IPS-18a (cell line): ENCODE results near the gene COPB2.

Source experiments
- H3K27ac ChIP-seq: one replicate; pipeline ENCODE4 v1.5.1; 2013; ENCODE audit warnings: low read length
- H3K27me3 ChIP-seq: one replicate; pipeline ENCODE4 v1.6.1; 2013; ENCODE audit warnings: mild to moderate bottlenecking, low read length; ENCODE audit not compliant: control insufficient read depth, insufficient read depth
- H3K36me3 ChIP-seq: one replicate; pipeline ENCODE4 v1.6.1; 2013; ENCODE audit warnings: low read depth, low read length; ENCODE audit not compliant: control insufficient read depth
- H3K4me1 ChIP-seq: one replicate; pipeline ENCODE4 v1.6.1; 2013; ENCODE audit warnings: low read depth, low read length; ENCODE audit not compliant: control insufficient read depth
- H3K4me3 ChIP-seq: one replicate; pipeline ENCODE4 v1.5.1; 2013; ENCODE audit warnings: low read length
- H3K9ac ChIP-seq: one replicate; pipeline ENCODE4 v1.6.1; 2013; ENCODE audit warnings: mild to moderate bottlenecking, low read length, moderate library complexity
- H3K9me3 ChIP-seq: one replicate; pipeline ENCODE4 v1.6.1; 2013; ENCODE audit warnings: low read depth, low read length; ENCODE audit not compliant: control insufficient read depth

The COPB2 gene

DNA sequence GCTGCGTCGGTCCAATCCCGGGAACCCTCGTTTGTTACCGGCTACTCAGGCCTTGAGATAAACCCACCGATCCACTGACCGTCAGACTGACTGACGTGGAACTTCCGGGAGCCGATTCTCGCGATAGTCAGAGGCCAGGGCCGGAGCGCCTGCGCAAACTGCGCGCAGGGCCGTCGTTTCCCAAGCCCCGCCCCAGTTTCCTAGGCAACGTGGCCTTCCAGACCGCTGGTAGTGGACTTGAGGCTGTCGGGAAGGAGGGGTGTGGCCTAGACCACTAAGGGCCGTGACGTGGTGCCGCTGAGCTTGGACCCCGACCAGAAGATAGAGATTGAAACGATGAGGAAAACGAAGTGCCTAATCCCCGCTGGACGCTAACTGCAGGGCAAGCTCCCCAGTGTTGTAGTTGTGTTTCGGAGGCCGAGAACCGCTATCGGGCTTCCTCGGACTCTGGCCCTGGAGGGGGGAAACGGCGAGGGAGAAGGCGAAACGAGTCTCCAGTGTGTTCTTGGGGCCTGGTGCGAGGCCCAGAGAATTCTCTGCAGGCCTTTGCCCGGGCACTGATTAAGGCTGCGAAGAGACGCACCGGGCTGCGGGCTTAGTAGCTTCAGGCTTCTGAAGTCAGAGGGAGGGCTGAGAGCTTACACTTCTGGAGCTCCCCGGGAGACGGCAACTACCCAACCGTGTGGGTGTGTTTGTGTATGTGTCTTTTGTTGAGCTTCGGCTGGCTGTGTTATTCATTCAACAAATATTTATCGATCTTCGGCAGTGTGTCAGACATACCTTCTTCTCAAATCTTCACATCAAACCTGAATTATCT, at the start of gene COPB2:
TSS of gene COPB2 (minus strand) at position 96 of the 817 bp plus-strand sequence. CDS start 97 bp downstream, outside the sequence.
- Histone ChIP-seq H3K36me3 (no peaks in the 10 kb centered on the region), H3K27ac (peak within 1 kb of the TSS; percentile 96), H3K4me1 (peaks cover 5% of the 10 kb centered on the region), H3K27me3 (no peaks in the 10 kb centered on the region), H3K9ac (peak within 1 kb of the TSS; percentile 97), H3K4me3 (peak within 1 kb of the TSS; percentile 99), H3K9me3 (no peaks in the 10 kb centered on the region)

DNA sequence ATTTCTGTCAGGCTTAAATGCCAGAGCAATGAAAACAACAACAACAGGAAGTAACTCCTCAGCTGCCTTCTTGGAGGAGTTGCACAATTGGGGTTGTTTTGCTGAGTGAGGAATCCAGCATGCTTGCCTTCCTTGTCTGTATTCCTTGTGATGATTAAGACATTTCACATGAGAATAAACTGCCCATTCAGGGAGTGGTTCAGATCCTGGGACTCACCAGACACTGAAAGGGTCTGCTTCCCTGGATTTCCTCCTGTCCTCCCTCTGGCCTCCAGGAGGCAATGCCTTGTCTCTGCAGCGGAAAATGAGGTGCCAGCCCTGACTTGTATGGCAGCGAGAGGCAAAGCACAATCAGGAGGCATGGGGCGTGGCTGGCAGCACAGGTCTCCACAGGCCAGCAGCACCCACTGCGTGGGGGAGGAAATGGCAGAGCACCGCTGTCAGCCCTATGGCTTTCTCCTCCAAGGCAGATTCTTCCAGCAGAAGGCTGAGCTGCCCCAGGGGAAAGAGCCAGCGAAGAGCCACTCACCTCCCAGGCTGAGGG, 45.4 kb upstream of the COPB2 start:
- no peaks in the 10 kb centered on the region for H3K4me1 ChIP-seq
- H3K27me3 ChIP-seq = no peaks in the 10 kb centered on the region
- no peak overlapping the region for H3K9ac ChIP-seq
- no peak overlapping the region for H3K27ac ChIP-seq
- H3K36me3 ChIP-seq = no peaks in the 10 kb centered on the region
- no peaks in the 10 kb centered on the region for H3K9me3 ChIP-seq
- H3K4me3 ChIP-seq = no peak overlapping the region

DNA sequence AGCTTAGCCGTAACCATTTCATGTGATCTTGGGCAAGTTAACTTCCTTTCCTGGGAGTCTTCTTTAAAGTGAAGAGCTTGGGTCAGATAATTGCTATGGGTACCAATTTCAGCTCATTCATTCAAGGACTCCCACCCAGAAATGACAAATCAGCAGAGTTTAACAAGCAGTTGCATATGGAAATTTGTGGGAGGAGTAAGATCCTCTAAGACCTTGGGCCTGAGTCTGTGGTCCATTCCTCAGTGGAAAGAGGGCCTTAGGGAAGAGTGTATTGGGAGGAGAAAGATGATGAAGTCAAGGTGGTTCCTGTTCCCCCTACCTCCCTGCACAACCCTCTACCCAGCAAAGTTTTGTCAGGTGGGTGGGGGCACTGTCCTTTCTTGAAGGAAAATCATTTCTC, 44.8 kb upstream of the COPB2 start:
- no peak overlapping the region for H3K4me3 ChIP-seq
- H3K4me1 ChIP-seq = no peaks in the 10 kb centered on the region
- no peaks in the 10 kb centered on the region for H3K27me3 ChIP-seq
- no peak overlapping the region for H3K27ac ChIP-seq
- H3K9me3 ChIP-seq = no peaks in the 10 kb centered on the region
- H3K36me3 ChIP-seq = no peaks in the 10 kb centered on the region
- H3K9ac ChIP-seq = no peak overlapping the region

DNA sequence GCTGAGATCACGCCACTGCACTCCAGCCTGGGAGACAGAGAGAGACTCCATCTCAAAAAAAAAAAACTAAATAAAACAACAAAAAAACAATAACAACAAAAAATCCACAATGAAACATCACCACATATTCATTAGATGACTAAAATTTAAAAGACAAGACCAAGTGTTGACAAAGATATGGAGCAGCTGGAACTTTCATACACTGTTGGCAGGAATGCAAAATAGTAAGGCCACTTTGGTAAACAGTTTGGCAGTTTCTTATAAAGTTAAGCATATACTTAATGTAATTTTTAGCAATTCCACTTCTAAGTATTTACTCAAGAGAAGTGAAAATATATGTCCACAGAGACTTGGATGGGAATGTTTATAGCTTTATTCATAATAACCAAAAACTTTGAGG, 43.6 kb upstream of the COPB2 start:
- H3K4me3 ChIP-seq = no peak overlapping the region
- H3K9ac ChIP-seq = no peak overlapping the region
- H3K36me3 ChIP-seq = no peaks in the 10 kb centered on the region
- no peaks in the 10 kb centered on the region for H3K4me1 ChIP-seq
- H3K27me3 ChIP-seq = no peaks in the 10 kb centered on the region
- no peaks in the 10 kb centered on the region for H3K9me3 ChIP-seq
- no peak overlapping the region for H3K27ac ChIP-seq

DNA sequence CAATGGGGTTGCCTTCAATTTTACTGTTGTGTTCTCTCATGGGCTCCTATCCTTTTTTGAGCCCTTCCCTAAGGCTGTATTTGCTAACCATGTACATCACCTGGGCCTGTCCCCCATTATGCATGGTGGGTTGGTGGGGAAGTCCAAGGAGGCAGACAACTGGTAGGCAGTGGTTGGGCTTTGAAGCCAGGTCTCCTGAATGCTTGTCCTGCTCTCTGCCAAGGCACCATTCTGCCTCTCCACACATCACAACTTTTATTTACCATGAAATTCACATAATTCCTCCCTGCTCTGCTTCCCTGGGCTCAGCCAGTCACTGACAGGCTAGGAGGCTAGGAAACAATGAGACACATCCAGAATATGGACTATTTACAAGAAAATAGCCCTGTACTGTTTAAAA, 41.0 kb upstream of the COPB2 start:
- Histone ChIP-seq H3K9ac (no peak overlapping the region), H3K4me3 (no peak overlapping the region), H3K27me3 (no peaks in the 10 kb centered on the region), H3K9me3 (no peaks in the 10 kb centered on the region), H3K36me3 (no peaks in the 10 kb centered on the region), H3K27ac (no peak overlapping the region), H3K4me1 (no peaks in the 10 kb centered on the region)

DNA sequence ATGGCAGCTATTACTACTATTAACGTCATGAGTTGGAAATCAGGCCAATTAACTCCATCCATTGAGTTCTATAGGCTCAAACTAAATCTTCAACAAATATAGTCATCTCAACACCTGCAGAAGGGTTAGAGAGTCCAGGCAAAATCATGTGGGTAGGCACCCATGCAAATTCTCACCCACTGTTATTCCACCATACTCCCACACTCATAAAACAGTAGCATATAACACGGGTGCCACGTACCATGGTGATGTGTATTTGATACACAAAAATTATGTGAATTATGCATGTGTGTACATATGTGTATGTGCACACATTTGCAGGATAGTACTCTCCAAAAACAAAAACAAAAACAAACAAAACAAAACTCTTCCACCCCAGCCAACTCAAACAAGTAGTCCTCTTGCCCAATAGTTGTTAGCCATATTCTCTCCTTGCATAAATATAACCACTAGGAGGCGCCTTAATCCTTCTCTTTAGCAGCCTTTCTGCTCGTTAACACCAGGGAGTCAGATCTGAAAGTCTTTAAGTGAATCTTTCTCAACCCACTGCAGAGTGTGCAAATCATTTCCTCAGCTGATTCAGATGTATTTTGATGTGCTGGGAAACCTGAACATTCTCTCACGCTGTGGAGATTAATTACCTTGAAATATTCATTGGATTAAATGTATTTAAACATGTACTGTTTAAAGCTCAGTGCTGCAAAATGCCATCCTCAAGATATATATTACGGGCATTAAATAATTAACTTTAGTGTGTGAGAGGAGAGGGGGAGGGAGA, 38.0 kb upstream of the COPB2 start:
- no peaks in the 10 kb centered on the region for H3K9me3 ChIP-seq
- no peaks in the 10 kb centered on the region for H3K4me1 ChIP-seq
- H3K4me3 ChIP-seq = no peak overlapping the region
- no peaks in the 10 kb centered on the region for H3K36me3 ChIP-seq
- no peaks in the 10 kb centered on the region for H3K27me3 ChIP-seq
- H3K9ac ChIP-seq = no peak overlapping the region
- no peak overlapping the region for H3K27ac ChIP-seq

DNA sequence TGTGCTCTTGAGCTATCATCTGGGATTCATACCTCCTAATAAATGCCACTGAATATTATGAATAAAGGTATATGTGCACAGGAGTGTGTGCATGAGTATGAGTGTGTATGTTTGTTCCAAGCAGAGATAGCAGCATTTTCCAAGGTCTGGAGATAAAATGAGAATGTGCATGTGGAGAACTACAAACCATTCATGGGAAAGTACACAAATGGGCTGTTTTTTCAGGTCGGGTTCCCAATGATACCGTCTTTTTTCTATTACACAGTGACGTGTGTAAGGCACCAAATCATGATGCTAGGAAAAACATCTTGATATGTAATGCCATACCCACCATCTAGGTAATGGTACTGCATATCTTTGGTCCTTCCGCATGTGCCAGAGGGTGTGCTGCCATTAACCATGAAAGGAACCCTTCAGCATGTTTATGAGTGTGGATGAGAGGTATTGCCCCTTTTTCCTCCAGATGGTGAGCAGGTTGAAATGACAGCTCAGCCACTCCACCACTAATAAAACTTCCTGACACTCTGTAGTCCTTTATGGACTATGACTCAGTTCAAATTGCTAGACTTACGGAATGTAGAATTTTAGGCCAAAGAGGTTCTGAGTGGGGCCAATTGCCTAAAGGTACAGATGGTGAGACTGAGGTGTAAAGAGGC, 36.4 kb upstream of the COPB2 start:
- no peak overlapping the region for H3K9ac ChIP-seq
- H3K27ac ChIP-seq = no peak overlapping the region
- H3K9me3 ChIP-seq = no peaks in the 10 kb centered on the region
- H3K36me3 ChIP-seq = no peaks in the 10 kb centered on the region
- H3K4me1 ChIP-seq = no peaks in the 10 kb centered on the region
- no peaks in the 10 kb centered on the region for H3K27me3 ChIP-seq
- no peak overlapping the region for H3K4me3 ChIP-seq

DNA sequence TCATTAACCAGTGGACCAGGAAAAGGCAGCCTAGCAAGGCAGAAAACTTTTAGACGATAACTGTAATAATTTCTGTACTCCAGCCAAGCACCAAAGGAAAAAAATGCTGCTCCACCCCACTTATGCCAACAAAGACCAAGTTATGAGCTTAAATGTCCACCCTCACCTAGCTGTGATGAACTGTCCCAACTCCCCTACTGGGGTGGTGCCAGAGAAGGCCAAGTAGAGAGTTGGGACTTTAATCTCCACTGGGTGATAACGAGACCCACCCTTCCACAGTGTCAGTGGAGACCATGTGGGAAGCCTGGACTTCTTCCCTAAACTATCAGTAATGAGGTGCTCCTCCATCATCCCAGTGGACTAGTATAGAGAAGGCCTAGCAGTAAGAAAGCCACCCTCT, 33.8 kb upstream of the COPB2 start:
- no peaks in the 10 kb centered on the region for H3K9me3 ChIP-seq
- H3K36me3 ChIP-seq = no peaks in the 10 kb centered on the region
- no peaks in the 10 kb centered on the region for H3K27me3 ChIP-seq
- H3K4me3 ChIP-seq = no peak overlapping the region
- H3K4me1 ChIP-seq = no peaks in the 10 kb centered on the region
- no peak overlapping the region for H3K27ac ChIP-seq
- H3K9ac ChIP-seq = no peak overlapping the region

DNA sequence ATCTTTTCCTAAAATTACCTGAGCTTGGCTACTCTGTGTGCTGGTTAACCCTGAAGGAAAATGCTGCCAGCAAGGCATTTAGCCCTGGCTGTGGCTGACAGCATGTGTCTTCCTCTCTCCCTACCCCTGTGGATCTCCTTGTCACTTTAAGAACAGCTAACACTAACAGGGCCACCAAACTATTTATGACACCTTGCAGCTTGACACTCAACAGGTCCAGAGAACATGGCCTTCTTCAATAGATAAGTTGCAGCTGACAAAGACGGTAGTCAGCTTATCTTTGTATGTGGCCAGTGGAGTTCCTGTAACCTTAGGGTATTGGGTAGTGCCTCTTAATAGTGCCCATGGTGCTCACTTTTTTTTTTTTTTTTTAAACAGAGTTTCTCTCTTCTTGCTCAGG, 32.0 kb upstream of the COPB2 start:
- no peak overlapping the region for H3K27ac ChIP-seq
- H3K9ac ChIP-seq = no peak overlapping the region
- H3K9me3 ChIP-seq = no peaks in the 10 kb centered on the region
- no peaks in the 10 kb centered on the region for H3K4me1 ChIP-seq
- H3K4me3 ChIP-seq = no peak overlapping the region
- H3K36me3 ChIP-seq = no peaks in the 10 kb centered on the region
- H3K27me3 ChIP-seq = no peaks in the 10 kb centered on the region

DNA sequence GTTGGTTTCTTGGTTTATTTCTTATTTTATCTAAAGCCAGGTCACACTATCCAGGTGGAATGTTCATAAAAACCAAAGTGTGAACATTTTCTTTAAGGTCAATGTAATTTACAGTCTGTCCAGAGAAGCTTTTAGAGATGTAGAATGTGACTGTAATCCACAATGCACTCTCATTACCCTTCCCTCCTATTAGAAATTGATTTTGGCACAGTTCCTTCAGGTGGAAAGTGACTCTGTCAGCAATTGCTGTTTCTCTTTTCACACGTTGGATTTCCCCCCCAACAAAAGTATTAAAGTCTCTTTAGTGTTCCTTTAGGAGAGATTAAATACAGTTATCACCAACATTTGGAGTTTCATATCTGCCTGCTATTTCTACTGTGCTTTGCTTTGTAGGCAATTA, 31.6 kb upstream of the COPB2 start:
- Histone ChIP-seq H3K9ac (no peak overlapping the region), H3K27me3 (no peaks in the 10 kb centered on the region), H3K9me3 (no peaks in the 10 kb centered on the region), H3K4me3 (no peak overlapping the region), H3K36me3 (no peaks in the 10 kb centered on the region), H3K4me1 (no peaks in the 10 kb centered on the region), H3K27ac (no peak overlapping the region)

DNA sequence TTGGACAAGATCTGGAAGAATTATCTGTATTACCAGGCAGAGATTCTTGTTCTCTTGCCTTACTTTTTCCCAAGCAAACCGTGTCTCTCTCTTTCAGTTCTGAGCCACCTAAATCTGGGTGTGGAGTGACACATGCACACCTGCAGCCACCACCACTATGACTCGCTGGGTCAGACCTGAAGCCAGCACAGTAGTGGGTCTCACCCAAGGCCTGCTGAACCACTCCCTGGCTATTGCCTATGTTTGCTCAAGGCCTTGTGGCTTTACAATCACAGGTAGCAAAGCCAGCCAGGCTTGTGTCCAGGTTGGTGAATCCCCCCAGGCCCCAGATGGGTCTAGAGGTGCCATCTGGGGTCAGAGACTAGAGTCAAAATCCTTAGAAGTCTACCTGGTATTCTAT, 28.7 kb upstream of the COPB2 start:
- Histone ChIP-seq H3K27me3 (no peaks in the 10 kb centered on the region), H3K4me3 (no peak overlapping the region), H3K27ac (no peak overlapping the region), H3K9me3 (peaks cover 1% of the 10 kb centered on the region), H3K9ac (no peak overlapping the region), H3K36me3 (no peaks in the 10 kb centered on the region), H3K4me1 (no peaks in the 10 kb centered on the region)
